AG04450 (cell line): ENCODE data around the gene GTF2E1. TPM values are rescaled to one million over a fixed set of nuclear protein-coding genes. Genes with fewer than 3 reads are reported as not detected.

Source experiments
- CTCF ChIA-PET: fragments of 300-600, 350-600 bp; formaldehyde crosslinking; extraction: SDS; loops from one replicate; lab custom pipeline; 2022; ENCODE audit warnings: antibody characterized with exemption, inconsistent platforms; lab: Charles Lee
- POLR2A ChIA-PET: fragments of 350-600 bp; formaldehyde crosslinking; extraction: SDS; loops from one replicate; lab custom pipeline; 2021; ENCODE audit warnings: antibody characterized with exemption, inconsistent platforms; lab: Yijun Ruan, JAX
- DNase-seq: peaks from one replicate; pipeline ENCODE4 v3.0.0-alpha.2; 2011; ENCODE audit warnings: low read depth, low spot score
- H3K27ac ChIP-seq: one replicate; pipeline ENCODE4 v1.5.1; 2012; ENCODE audit warnings: low read depth, low read length, control low read depth
- H3K27me3 ChIP-seq: one replicate; pipeline ENCODE4 v1.6.0; 2012; ENCODE audit warnings: low read length; ENCODE audit not compliant: control insufficient read depth, insufficient read depth
- H3K4me3 ChIP-seq: 2 replicates; pipeline ENCODE4 v1.5.1; 2011; ENCODE audit warnings: mild to moderate bottlenecking, low read depth, low read length, control low read depth
- H3K9me3 ChIP-seq: 2 replicates; pipeline ENCODE4 v1.5.1; 2012; ENCODE audit warnings: low read length; ENCODE audit not compliant: control insufficient read depth, insufficient read depth
- CTCF ChIP-seq: IDR thresholded peaks from 2 replicates; pipeline ENCODE4 v1.5.1; 2011; ENCODE audit warnings: low read depth, low read length, control low read depth, inconsistent platforms
- polyA minus RNA-seq: library from RNA; depleted of rRNA, polyadenylated mRNA; stranded (reverse); fragments of >200 nt; gene quantifications from 2 replicates; pipeline ENCODE4 v1.2.3, GENCODE V29; 2011; rRNA and poly(A)+ RNA removed
- polyA plus RNA-seq: library from polyadenylated mRNA; depleted of rRNA; stranded (reverse); fragments of >200 nt; gene quantifications from 2 replicates; pipeline ENCODE4 v1.2.3, GENCODE V29; 2011; rRNA removed

The GTF2E1 gene
- polyA plus RNA-seq (12.8 and 15.5 TPM in 2 replicates), polyA minus RNA-seq (25.1 and 26.8 TPM in 2 replicates)

GRCh38 chr3:120742198-120742848 lies at the start of gene GTF2E1, which contains the start of gene RABL3:
Gene GTF2E1, plus strand, starts transcription at chr3:120742744. Its CDS starts 7,809 bp downstream, at chr3:120750553.
Gene RABL3, minus strand, starts transcription at chr3:120742516. Its CDS starts 9 bp downstream, at chr3:120742507.
- DNase-seq, result peak; percentile 99
- no peak for TF ChIP-seq CTCF
- POLR2A ChIA-PET, result interaction anchor here (0.6 to 1.1 kb wide), 6 partner anchors 12 to 166 kb away, joined by 3 to 5 read pairs (median 3); partner anchors contain the start of genes NDUFB4 and STXBP5L
- Histone ChIP-seq H3K27me3 (no peaks in the 10 kb centered on the region), H3K27ac (peak within 1 kb of the TSS; percentile 97), H3K4me3 (peak within 1 kb of the TSS; percentile 98), H3K9me3 (peaks cover 9% of the 10 kb centered on the region)
- CTCF ChIA-PET, result interaction anchor here (0.6 to 2.9 kb wide), 5 partner anchors 52 to 280 kb away, joined by 3 to 12 read pairs (median 8); no protein-coding TSS in a partner anchor

GRCh38 chr3:120693439-120694171 lies 48.9 kb upstream of the GTF2E1 start:
- H3K4me3 ChIP-seq, result no peak overlapping the region
- ChIA-PET POLR2A (interaction anchor here (0.6 to 2.3 kb wide), 4 partner anchors 15 to 243 kb away, joined by 3 to 8 read pairs (median 4); partner anchors contain the start of genes FSTL1, GTF2E1 and RABL3), CTCF (interaction anchor here (1.0 to 2.8 kb wide), 4 partner anchors 9 to 135 kb away, joined by 3 to 11 read pairs (median 6); no protein-coding TSS in a partner anchor)
- H3K27me3 ChIP-seq, result no peaks in the 10 kb centered on the region
- H3K27ac ChIP-seq, result peak overlapping the region; percentile 42
- peak; percentile 48 for DNase-seq
- no peaks in the 10 kb centered on the region for H3K9me3 ChIP-seq
- no peak for TF ChIP-seq CTCF

DNA sequence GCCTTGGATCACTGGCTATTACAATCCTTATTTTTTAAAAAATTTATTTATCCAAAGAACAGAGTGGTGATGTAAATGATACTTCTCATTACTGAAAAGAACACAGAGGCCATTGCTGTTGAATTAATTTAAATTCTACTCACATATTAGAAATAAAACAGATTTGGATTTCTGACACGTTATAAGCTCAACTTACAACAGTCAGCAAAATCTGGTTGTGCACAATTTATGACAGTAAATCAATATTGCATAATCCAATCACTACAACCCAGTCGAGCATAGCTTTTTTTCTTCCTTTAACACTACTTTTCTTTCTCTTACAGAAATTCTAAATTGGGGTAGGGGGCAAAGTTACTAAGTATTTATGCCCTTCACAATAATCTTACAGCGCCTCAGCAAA lies 43.2 kb upstream of the GTF2E1 start:
- no peaks in the 10 kb centered on the region for H3K27me3 ChIP-seq
- H3K4me3 ChIP-seq, result no peak overlapping the region
- POLR2A ChIA-PET, result no interaction called here
- no peak for DNase-seq
- H3K9me3 ChIP-seq, result no peaks in the 10 kb centered on the region
- no peak for TF ChIP-seq CTCF
- CTCF ChIA-PET, result interaction anchor here (0.7 kb wide), 2 partner anchors 34 to 140 kb away, joined by 3 read pairs; no protein-coding TSS in a partner anchor
- H3K27ac ChIP-seq, result no peak overlapping the region

GRCh38 chr3:120705884-120706582 lies 36.5 kb upstream of the GTF2E1 start:
- ChIA-PET POLR2A (interaction anchor here (1.1 kb wide), 1 partner anchor 110 kb away, joined by 3 read pairs; the partner anchor contains the start of gene NDUFB4), CTCF (interaction anchor here (0.9 to 1.1 kb wide), 2 partner anchors 89 to 138 kb away, joined by 3 to 4 read pairs; no protein-coding TSS in a partner anchor)
- DNase-seq, result no peak
- H3K9me3 ChIP-seq, result no peaks in the 10 kb centered on the region
- H3K27ac ChIP-seq, result no peak overlapping the region
- TF ChIP-seq CTCF, result no peak
- H3K27me3 ChIP-seq, result no peaks in the 10 kb centered on the region
- H3K4me3 ChIP-seq, result no peak overlapping the region
